Adrenal gland (tissue), 12 donors: ENCODE measurements around the gene CDRT4. TPM values are rescaled to one million over a fixed set of nuclear protein-coding genes. Genes with fewer than 3 reads are reported as not detected.

Experiments used
- DNase-seq, 7 donors: peaks; one replicate each; pipeline ENCODE4 v3.0.0-alpha.2; 2019 to 2020
- H3K27ac ChIP-seq, 5 donors: fragments of 200-600 bp; sonication (generic) in 4 of 5; 1 replicate in 3 of 5; 2 replicates in 2 of 5; pipeline versions ENCODE4 v1.5.1 to v1.8.0; 2016 to 2020; ENCODE audit warnings: mild to moderate bottlenecking in 1 of 5
- H3K27me3 ChIP-seq: fragments of 200-600 bp; 2 replicates; pipeline ENCODE4 v1.8.0; 2021
- H3K36me3 ChIP-seq, 2 donors: fragments of 200-600 bp; replicated peaks in 1 of 2; 1 replicate in 1 of 2; 2 replicates in 1 of 2; pipeline versions ENCODE4 v1.5.1 to v1.8.0; 2018 to 2022
- H3K4me1 ChIP-seq, 2 donors: fragments of 200-600 bp; replicated peaks in 1 of 2; 1 replicate in 1 of 2; 2 replicates in 1 of 2; pipeline versions ENCODE4 v1.5.1 to v1.8.0; 2018 to 2021
- H3K4me3 ChIP-seq, 4 donors: fragments of 200-600 bp; sonication (generic) in 3 of 4; one replicate each; pipeline ENCODE4 v1.5.1; 2016 to 2018
- H3K9me3 ChIP-seq, 3 donors: fragments of 200-600 bp; sonication (generic) in 1 of 3; replicated peaks in 1 of 3; 1 replicate in 2 of 3; 2 replicates in 1 of 3; pipeline versions ENCODE4 v1.5.1 to v1.8.0; 2016 to 2021
- POLR2A ChIP-seq, 2 donors: fragments of 450-650 bp; IDR thresholded peaks; one replicate each; pipeline ENCODE4 v1.6.1; 2017; ENCODE audit warnings: antibody characterized with exemption in 2 of 2, mild to moderate bottlenecking in 2 of 2, moderate library complexity in 1 of 2
- WGBS, 4 donors: extraction: QIAGEN DNeasy Blood & Tissue Kit in 2 of 4; methylation state at CpG; one replicate each; pipeline versions ENCODE4 v1.1.5 to v1.1.7; 2013 to 2017; 5-methylcytosine and 5-hydroxymethylcytosine counted together
- intact Hi-C, 2 donors: fragments of 100-400 bp; cut with DNase I; formaldehyde crosslinking; loops; one replicate each; pipeline versions ENCODE4 v1.14.1 to v1.15.0; 2022 to 2023
- polyA plus RNA-seq, 3 donors: library from polyadenylated mRNA; stranded (reverse); fragments of 200-250 nt in 2 of 3; fragments of 350-450 nt in 1 of 3; fragmentation: Illumina TruSeq in 1 of 3; extraction: RNeasy Lipid Tissue Mini Kit (QIAGEN cat#74804) in 1 of 3; gene quantifications; one replicate each; pipeline ENCODE4 v1.2.3, GENCODE V29; 2013 to 2014
- total RNA-seq, 9 donors: library from RNA; depleted of rRNA in 4 of 9; stranded (reverse); fragments of >200 nt in 4 of 9; fragments of 120-200 nt in 1 of 9; fragmentation: NEBNext Ultra II Directional in 1 of 9; extraction: Animal tissue kit (Norgen Biotek cat#: 25700) in 1 of 9; gene quantifications; one replicate each; pipeline versions ENCODE4 v1.1.0 to v1.2.4, GENCODE V29; 2013 to 2023
- TF ChIP-seq, protein P1 (sequence below), 6 experiments: fragments of 450-650 bp in 4 of 6; fragments of 200-600 bp in 2 of 6; sonication (generic) in 1 of 6; IDR thresholded peaks; 1 replicate in 5 of 6; 2 replicates in 1 of 6; pipeline versions ENCODE4 v1.5.1 to v1.8.0; 2016 to 2021; ENCODE audit warnings: antibody characterized with exemption in 6 of 6, mild to moderate bottlenecking in 2 of 6, moderate library complexity in 1 of 6
- donor health status: healthy with polysubstance abuse.
- donor health status: Bipolar disorder and iron deficiency.
- donor health status: DM: yes; HTN: yes; CAD: no.
- donor health status: DM: no; HTN: no; CAD: no.
- donor health status: DM: no; HTN: no; CAD: no.
- donor health status: DM: yes; HTN: yes; CAD: no.

CDRT4 gene
- total and polyA plus RNA-seq, 12 donors: 1.5 to 49.6 (median 11.5) TPM

GRCh38 chr17:15464231-15464985 is 3.0 kb downstream of the CDRT4 start:
- Histone ChIP-seq H3K4me3 (no peak overlapping the region), H3K9me3 (no peaks in the 10 kb centered on the region), H3K36me3 (no peaks in the 10 kb centered on the region), H3K27me3 (no peaks in the 10 kb centered on the region), H3K4me1 (no peaks in the 10 kb centered on the region), H3K27ac (peak overlapping the region in 1 of 5 donors; percentile 61)
- DNase-seq: no peak
- TF ChIP-seq, protein P1, sequence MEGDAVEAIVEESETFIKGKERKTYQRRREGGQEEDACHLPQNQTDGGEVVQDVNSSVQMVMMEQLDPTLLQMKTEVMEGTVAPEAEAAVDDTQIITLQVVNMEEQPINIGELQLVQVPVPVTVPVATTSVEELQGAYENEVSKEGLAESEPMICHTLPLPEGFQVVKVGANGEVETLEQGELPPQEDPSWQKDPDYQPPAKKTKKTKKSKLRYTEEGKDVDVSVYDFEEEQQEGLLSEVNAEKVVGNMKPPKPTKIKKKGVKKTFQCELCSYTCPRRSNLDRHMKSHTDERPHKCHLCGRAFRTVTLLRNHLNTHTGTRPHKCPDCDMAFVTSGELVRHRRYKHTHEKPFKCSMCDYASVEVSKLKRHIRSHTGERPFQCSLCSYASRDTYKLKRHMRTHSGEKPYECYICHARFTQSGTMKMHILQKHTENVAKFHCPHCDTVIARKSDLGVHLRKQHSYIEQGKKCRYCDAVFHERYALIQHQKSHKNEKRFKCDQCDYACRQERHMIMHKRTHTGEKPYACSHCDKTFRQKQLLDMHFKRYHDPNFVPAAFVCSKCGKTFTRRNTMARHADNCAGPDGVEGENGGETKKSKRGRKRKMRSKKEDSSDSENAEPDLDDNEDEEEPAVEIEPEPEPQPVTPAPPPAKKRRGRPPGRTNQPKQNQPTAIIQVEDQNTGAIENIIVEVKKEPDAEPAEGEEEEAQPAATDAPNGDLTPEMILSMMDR (IDR thresholded peaks at IDR 0.05): no peak
- no peak for TF ChIP-seq POLR2A (IDR thresholded peaks at IDR 0.05)
- intact Hi-C loops: no loop called here
- 75 to 84% (median 81%) methylated on average over 10 to 11 of the region's 11 CpGs for WGBS, 4 donors

DNA sequence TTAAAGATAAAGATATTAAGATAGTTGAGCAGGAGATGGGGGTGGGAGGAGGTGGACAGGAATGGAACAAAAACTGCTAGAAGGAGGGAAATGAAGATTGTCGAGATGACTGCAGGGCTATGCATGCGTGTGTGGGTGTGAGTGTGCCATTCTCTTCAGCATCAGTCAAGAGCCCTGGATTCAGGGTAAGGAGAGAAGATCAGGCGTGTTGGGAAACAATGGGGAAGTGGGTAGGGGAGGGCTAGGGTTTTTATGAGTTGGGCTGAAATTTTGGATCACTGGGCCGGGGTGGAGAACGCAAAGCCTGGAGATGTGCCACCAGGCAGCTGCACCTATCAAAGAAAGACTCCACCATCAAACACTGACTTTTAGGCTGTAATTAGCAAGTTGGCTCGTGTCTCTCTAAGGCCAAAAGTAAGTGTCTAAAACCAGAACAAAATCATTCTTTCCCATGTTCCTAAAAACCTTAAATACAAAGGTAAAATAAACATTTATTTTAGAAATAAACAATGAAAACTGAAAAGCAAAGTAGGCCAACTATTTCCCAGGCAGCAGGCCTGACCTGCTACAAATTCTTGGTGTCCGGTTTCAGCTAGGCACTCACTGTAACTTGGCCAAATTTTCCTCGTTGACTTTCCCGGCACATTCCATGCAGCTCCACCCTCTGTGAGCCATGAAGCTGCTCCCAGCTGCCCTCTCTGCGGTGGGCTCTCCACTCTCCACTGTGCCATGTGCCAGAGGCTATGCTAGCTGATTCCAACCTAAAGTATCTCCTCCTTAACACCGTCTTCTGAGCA is 4.2 kb downstream of the CDRT4 start:
- no peaks in the 10 kb centered on the region for H3K36me3 ChIP-seq
- intact Hi-C loops: no loop called here
- H3K9me3 ChIP-seq: no peaks in the 10 kb centered on the region
- no peaks in the 10 kb centered on the region for H3K27me3 ChIP-seq
- H3K4me1 ChIP-seq: no peaks in the 10 kb centered on the region
- DNase-seq: peak in 4 of 7 donors; percentile 23 to 61 (median 45)
- no peak overlapping the region for H3K4me3 ChIP-seq
- TF ChIP-seq POLR2A (IDR thresholded peaks at IDR 0.05): no peak
- TF ChIP-seq, protein P1 (IDR thresholded peaks at IDR 0.05): no peak
- H3K27ac ChIP-seq: peak overlapping the region in 1 of 5 donors; percentile 61
- 63 to 67% (median 67%) methylated on average over 10 to 11 of the region's 11 CpGs for WGBS, 4 donors

DNA sequence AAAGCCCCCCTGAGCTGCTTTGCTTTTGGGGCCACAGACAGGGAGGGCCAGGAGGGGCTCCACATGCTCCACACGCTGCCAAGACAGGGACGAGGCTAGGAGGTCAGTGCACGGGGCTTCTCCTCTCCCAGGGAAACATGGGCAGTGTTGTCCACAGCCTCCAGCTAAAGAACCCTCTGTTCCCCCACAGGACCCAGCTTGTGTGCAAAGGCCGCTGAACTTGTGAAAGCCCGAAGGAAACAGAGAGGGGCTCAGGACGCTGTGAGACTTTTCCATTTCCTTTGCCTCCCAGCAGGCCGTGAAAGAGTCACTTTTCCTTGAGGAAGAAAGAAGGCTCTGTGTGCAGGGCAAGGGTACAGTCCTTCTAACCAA is 9.7 kb downstream of the CDRT4 start:
- intact Hi-C loops: no loop called here
- Histone ChIP-seq H3K9me3 (no peaks in the 10 kb centered on the region), H3K4me3 (no peak overlapping the region), H3K36me3 (no peaks in the 10 kb centered on the region), H3K27ac (peak overlapping the region in 1 of 5 donors; percentile 68), H3K27me3 (no peaks in the 10 kb centered on the region), H3K4me1 (peaks cover 4 to 16% of the 10 kb centered on the region in 2 donors)
- TF ChIP-seq POLR2A (IDR thresholded peaks at IDR 0.05): no peak
- TF ChIP-seq, protein P1 (IDR thresholded peaks at IDR 0.05): no peak
- WGBS, 4 donors: 67 to 85% (median 71%) methylated on average over 4 to 7 of the region's 7 CpGs
- no peak for DNase-seq

DNA sequence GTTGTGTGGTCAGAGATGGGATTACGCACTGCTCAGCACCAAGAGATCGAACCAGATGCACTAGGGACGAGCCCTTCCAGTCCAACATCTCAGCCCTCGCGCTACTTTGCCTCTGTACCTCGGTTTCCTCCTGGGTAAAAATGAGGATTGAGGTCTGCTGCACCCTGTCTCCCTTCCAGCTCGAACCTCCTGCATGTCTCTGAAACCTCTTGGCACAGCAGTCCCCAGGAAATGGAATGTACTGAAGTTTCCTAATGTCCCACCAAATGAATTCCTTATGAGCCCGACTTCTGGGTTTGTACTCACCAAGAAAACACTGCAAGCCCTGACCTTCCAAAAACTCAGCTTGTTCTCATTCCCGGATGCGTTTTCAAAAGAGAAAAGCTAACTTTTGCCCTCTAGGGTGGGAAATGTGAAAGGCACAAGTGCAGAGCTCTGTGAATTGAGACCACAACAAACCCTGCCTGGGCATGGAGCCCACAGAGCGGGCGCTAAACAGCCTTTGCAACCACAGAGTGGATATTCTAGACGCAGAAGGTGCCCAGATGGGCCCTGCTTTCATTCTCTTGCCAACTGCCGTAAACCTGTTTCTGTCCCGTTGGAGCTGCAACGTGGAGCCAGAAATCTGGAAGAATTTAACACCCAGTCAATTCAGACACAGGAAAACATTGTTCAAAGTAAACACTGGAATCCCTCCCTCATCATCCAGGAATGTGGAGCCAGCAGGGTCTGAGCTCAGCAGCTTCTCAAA is 10.3 kb downstream of the CDRT4 start:
- no peak for DNase-seq
- intact Hi-C loops: no loop called here
- H3K27me3 ChIP-seq: no peaks in the 10 kb centered on the region
- TF ChIP-seq, protein P1 (IDR thresholded peaks at IDR 0.05): peak in 2 of 6 experiments; percentile 9 to 39
- no peak for TF ChIP-seq POLR2A (IDR thresholded peaks at IDR 0.05)
- H3K9me3 ChIP-seq: no peaks in the 10 kb centered on the region
- H3K4me3 ChIP-seq: no peak overlapping the region
- WGBS, 4 donors: 67 to 77% (median 75%) methylated on average over 15 to 16 of the region's 16 CpGs
- H3K4me1 ChIP-seq: peaks cover 8 to 16% of the 10 kb centered on the region in 2 donors
- H3K36me3 ChIP-seq: no peaks in the 10 kb centered on the region
- H3K27ac ChIP-seq: peak overlapping the region in 1 of 5 donors; percentile 68
